WERI-Rb-1 (cell line): ENCODE data around the gene TRAFD1.
A peak's percentile ranks its signal among the peaks of the same experiment; 100 is the strongest.

Source experiments
- DNase-seq: peaks from one replicate; pipeline ENCODE4 v3.0.0-alpha.2; 2020
- H3K27ac ChIP-seq: fragments of 250-450 bp; sonication (Bioruptor Pico); 2 replicates; pipeline ENCODE4 v1.5.1; 2020; ENCODE audit warnings: mild to moderate bottlenecking, moderate library complexity
- H3K27me3 ChIP-seq: fragments of 250-450 bp; sonication (Bioruptor Pico); 2 replicates; pipeline ENCODE4 v1.5.1; 2021; ENCODE audit warnings: mild to moderate bottlenecking, low read depth, moderate library complexity; ENCODE audit not compliant: insufficient read depth, severe bottlenecking
- H3K36me3 ChIP-seq: fragments of 250-450 bp; sonication (Bioruptor Pico); 2 replicates; pipeline ENCODE4 v1.5.1; 2020; ENCODE audit warnings: mild to moderate bottlenecking, moderate library complexity
- H3K4me3 ChIP-seq: 2 replicates; pipeline ENCODE4 v1.5.1; 2011; ENCODE audit warnings: low read depth, mild to moderate bottlenecking, control low read depth, low read length
- H3K9me3 ChIP-seq: fragments of 250-450 bp; sonication (Bioruptor Pico); 2 replicates; pipeline ENCODE4 v1.5.1; 2021; ENCODE audit warnings: mild to moderate bottlenecking, moderate library complexity; ENCODE audit not compliant: severe bottlenecking
- TF ChIP-seq, protein P1 (sequence below): IDR thresholded peaks from 2 replicates; pipeline ENCODE4 v1.5.1; 2011; ENCODE audit warnings: low read depth, mild to moderate bottlenecking, control low read depth, inconsistent platforms, low read length

The TRAFD1 gene, protein sequence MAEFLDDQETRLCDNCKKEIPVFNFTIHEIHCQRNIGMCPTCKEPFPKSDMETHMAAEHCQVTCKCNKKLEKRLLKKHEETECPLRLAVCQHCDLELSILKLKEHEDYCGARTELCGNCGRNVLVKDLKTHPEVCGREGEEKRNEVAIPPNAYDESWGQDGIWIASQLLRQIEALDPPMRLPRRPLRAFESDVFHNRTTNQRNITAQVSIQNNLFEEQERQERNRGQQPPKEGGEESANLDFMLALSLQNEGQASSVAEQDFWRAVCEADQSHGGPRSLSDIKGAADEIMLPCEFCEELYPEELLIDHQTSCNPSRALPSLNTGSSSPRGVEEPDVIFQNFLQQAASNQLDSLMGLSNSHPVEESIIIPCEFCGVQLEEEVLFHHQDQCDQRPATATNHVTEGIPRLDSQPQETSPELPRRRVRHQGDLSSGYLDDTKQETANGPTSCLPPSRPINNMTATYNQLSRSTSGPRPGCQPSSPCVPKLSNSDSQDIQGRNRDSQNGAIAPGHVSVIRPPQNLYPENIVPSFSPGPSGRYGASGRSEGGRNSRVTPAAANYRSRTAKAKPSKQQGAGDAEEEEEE

DNA sequence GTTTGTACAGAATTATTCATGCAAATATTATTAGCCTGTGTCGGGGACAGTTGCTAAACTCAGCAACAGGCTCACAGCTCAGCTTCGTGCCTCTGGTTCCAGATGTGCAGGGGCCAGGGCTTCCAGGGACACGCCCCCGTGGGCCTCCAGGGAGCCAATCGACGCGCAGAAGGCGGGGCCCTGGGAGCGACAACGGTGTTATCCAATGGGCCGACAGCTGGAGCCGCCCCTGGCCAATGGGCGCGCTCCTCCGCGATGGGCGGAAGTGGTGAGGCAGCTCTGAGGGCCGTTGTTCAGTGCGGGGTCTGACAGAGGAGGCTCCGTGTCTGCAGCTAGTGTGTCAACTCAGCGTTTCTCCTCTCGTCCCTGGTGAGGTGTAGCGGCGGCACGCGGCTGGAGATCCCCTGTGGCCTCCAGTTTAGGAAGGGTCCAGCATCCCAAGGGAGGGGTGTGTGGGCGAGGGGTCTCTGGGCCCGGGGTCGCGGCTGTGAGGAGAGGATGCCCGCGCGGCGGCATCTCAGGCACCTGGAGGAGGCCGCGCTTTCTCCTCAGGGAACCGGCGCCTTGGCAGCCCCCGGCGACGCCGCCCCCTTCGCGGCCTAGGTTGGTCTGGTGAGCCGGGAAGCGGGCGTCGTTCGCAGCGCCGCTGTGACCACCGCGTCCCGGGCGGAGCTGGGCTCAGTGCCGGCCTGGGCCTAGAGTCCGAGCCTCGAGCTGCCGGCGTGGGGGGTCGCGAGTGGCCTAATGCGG, at the start of gene TRAFD1:
TSS of gene TRAFD1 (plus strand) at position 311 of the 750 bp plus-strand sequence. CDS start 4,963 bp downstream, outside the sequence.
- DNase-seq: peak; percentile 95
- no peaks in the 10 kb centered on the region for H3K36me3 ChIP-seq
- H3K4me3 ChIP-seq: peak within 1 kb of the TSS; percentile 86
- TF ChIP-seq, protein P1, sequence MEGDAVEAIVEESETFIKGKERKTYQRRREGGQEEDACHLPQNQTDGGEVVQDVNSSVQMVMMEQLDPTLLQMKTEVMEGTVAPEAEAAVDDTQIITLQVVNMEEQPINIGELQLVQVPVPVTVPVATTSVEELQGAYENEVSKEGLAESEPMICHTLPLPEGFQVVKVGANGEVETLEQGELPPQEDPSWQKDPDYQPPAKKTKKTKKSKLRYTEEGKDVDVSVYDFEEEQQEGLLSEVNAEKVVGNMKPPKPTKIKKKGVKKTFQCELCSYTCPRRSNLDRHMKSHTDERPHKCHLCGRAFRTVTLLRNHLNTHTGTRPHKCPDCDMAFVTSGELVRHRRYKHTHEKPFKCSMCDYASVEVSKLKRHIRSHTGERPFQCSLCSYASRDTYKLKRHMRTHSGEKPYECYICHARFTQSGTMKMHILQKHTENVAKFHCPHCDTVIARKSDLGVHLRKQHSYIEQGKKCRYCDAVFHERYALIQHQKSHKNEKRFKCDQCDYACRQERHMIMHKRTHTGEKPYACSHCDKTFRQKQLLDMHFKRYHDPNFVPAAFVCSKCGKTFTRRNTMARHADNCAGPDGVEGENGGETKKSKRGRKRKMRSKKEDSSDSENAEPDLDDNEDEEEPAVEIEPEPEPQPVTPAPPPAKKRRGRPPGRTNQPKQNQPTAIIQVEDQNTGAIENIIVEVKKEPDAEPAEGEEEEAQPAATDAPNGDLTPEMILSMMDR: no peak
- peak within 1 kb of the TSS; percentile 35 for H3K27ac ChIP-seq
- H3K27me3 ChIP-seq: no peaks in the 10 kb centered on the region
- no peaks in the 10 kb centered on the region for H3K9me3 ChIP-seq

DNA sequence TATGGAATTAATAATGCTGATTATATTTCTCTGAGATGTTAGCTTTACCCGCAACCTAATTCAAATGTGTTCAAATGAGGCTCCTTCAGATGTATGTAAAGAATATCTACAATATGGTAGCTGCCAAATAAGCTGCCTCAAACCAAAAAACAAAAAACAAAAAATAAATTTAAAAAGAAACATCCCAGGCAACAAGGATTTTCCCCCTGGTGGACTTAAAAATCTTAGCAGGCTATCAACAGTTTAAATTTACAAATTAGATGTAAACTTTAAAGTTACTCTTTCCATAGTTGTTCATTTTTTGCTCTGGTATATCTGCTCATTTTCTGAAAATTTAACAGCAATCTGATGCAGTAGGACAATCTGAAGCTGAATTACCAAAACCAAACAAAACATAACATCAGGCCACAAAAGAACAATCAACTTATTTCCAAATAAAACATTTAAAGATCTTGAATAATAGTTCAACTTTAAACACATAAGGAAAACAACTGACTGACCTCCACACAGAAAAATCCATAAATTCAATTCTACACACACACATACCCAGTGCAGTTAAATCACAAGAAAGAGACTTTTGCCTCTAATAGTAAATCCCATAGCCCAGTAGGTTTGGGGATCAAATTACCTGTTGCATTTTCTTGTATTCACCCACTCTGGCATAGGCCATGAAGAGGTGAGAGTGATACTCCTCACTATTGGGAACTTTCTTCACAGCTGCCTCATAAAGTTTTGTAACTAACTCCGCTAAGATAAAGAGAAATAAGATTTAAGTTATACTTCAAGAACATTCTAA, 38.1 kb upstream of the TRAFD1 start:
- Histone ChIP-seq H3K27me3 (no peaks in the 10 kb centered on the region), H3K4me3 (no peak overlapping the region), H3K36me3 (peaks cover 78% of the 10 kb centered on the region), H3K27ac (no peak overlapping the region), H3K9me3 (no peaks in the 10 kb centered on the region)
- DNase-seq: no peak
- TF ChIP-seq, protein P1: no peak

DNA sequence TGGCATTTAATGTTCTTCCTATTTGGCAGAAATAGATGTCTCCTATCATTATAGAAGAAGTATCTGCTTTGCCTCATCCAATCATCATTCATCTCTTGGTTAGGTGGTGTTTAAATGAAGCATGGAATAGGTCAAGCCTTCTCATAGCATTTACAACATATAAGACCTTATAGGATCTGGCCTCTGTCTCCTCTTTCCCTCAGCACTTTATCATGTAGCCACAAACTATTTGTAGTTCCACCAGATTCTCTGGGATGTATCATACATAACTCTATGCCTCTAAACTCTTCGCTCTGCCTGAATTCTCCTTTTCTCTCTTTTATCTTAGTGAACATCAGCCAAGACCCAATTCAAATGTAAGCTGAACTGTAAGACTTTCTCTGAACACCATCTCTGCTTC, 37.5 kb upstream of the TRAFD1 start:
- Histone ChIP-seq H3K9me3 (no peaks in the 10 kb centered on the region), H3K27me3 (no peaks in the 10 kb centered on the region), H3K27ac (no peak overlapping the region), H3K4me3 (no peak overlapping the region), H3K36me3 (peaks cover 80% of the 10 kb centered on the region)
- TF ChIP-seq, protein P1: no peak
- no peak for DNase-seq

DNA sequence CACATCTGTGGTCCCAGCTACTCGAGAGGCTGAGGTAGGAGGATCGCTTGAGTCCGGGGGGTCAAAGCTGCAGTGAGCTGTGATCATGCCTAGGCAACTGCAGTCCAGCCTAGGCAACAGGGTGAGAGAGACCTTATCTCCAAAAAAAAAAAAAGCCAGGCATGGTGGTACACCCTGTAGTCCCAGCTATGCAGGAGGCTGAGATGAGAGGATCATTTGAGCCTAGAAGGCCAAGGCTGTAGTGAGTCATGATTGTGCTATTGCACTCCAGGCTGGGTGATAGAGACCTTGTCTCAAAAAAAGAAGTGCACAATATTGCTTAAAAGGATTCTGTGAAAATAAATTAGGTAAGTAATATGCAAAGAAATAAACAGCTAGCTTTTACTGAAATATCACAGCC, 33.8 kb upstream of the TRAFD1 start:
- H3K9me3 ChIP-seq: no peaks in the 10 kb centered on the region
- no peak overlapping the region for H3K27ac ChIP-seq
- DNase-seq: no peak
- H3K4me3 ChIP-seq: no peak overlapping the region
- no peaks in the 10 kb centered on the region for H3K27me3 ChIP-seq
- peaks cover 72% of the 10 kb centered on the region for H3K36me3 ChIP-seq
- TF ChIP-seq, protein P1: no peak

DNA sequence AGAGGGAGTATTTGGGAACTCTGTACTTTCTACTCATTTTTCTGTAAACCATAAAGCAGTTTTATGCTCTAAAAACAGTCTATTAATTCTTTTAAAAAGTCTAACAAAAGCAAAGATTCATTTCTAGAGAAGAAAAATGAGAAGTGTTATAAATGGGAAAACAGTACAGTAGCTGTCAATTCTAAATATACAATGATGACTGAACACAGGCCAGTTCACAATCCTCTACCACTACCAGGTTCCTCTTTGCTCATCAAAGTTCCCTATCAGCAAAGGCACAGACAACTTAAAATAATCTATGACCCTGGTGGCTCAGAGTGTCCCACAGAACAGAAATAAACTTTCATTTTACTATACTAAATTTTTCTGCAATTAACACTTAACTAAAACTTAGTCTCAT, 29.3 kb upstream of the TRAFD1 start:
- Histone ChIP-seq H3K27ac (no peak overlapping the region), H3K27me3 (no peaks in the 10 kb centered on the region), H3K4me3 (no peak overlapping the region), H3K9me3 (no peaks in the 10 kb centered on the region), H3K36me3 (peaks cover 72% of the 10 kb centered on the region)
- DNase-seq: no peak
- TF ChIP-seq, protein P1: no peak
